ENCODE results near the gene ADGRA1.

GRCh38 chr10:133087679-133088178 lies at the start of gene ADGRA1:
- TF ChIP-seq CTCF (IDR thresholded peaks at IDR 0.05), result no peak
- no peak for TF ChIP-seq POLR2A (IDR thresholded peaks at IDR 0.05)
- TF ChIP-seq EP300 (IDR thresholded peaks at IDR 0.05), result no peak
